Tibial nerve (tissue), 4 donors: ENCODE results near the gene GIT1.

Experiments
- CTCF ChIP-seq, 5 experiments: fragments of 200-600 bp in 3 of 5; fragments of 450-650 bp in 2 of 5; sonication (generic) in 3 of 5; IDR thresholded peaks; one replicate each; pipeline ENCODE4 v1.5.1; 2016 to 2019; ENCODE audit warnings: antibody characterized with exemption in 5 of 5, mild to moderate bottlenecking in 3 of 5, moderate library complexity in 2 of 5
- EP300 ChIP-seq, 2 donors: sonication (generic); formaldehyde crosslinking; IDR thresholded peaks; one replicate each; pipeline ENCODE4 v1.6.1; 2017; ENCODE audit warnings: antibody characterized with exemption in 2 of 2, mild to moderate bottlenecking in 1 of 2
- POLR2A ChIP-seq, 2 donors: fragments of 450-650 bp; IDR thresholded peaks; one replicate each; pipeline ENCODE4 v1.6.1; 2017; ENCODE audit warnings: antibody characterized with exemption in 2 of 2, mild to moderate bottlenecking in 2 of 2, moderate library complexity in 2 of 2

GRCh38 chr17:29533976-29534375 is 55.5 kb downstream of the GIT1 start:
- TF ChIP-seq CTCF (IDR thresholded peaks at IDR 0.05) = no peak
- TF ChIP-seq POLR2A (IDR thresholded peaks at IDR 0.05) = no peak
- no peak for TF ChIP-seq EP300 (IDR thresholded peaks at IDR 0.05)
